NCI-H1417 treated with DMSO at 0.1 percent for 48 hours (cell line): ENCODE data around the gene LRRC8C.

Source experiments
- DNase-seq: peaks from one replicate; lab custom pipeline; 2025; lab: John Stamatoyannopoulos, UW

Gene LRRC8C

GRCh38 chr1:89671775-89672488 is 39.0 kb downstream of the LRRC8C start:
- DNase-seq = no peak

- DNase-seq = no peak
Observed at GRCh38 chr1:89672489-89673183, 39.7 kb downstream of the LRRC8C start.

GRCh38 chr1:89673251-89673650 is 40.3 kb downstream of the LRRC8C start:
- no peak for DNase-seq

DNA sequence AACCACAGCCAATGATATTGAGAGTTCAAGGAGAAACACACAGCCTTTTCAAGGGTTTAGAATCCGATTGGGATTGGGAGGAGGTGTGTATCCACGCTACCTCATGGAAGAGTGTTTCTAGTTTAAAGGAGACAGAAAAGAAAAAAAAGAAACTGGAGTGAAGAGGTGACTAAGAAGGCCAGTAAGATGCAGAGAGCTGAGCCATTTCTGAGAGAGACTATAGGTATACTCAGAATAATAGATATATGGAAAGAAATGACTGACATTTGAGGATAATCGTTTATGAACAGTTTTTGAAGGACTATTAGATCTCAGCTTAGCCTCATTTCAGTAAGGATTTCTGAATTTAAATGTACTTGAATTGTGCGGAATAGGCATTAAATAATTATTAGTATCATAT is 42.8 kb downstream of the LRRC8C start:
- DNase-seq = no peak

DNA sequence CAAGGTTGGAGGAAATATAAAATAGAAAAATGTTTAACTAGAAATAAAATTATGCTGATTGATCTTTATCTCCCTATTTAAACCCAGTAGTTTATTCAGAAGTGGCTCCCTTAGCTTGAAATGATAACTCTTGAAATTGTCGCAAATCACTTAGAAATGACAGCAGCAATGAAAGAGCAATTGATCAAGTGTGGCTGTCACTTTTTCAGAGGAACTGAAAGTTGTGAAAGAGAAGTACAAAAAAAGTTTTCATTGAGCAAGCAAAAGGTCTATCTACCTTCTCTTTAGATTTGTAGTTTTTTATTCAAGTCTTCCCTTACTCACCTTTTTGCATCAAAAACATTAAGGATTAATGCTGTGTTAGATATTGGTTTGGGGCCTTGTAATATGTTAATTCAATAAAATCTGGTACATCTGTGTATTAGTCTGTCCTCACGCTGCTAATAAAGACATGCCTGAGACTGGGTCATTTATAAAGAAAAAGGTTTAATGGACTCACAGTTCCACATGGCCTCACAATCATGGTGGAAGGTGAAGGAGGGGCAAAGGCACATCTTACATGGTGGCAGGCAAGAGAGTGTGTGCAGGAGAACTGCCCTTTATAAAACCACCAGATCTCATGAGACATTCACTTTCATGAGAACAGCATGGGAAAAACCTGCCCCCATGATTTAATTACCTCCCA is 48.3 kb downstream of the LRRC8C start:
- DNase-seq = no peak

DNA sequence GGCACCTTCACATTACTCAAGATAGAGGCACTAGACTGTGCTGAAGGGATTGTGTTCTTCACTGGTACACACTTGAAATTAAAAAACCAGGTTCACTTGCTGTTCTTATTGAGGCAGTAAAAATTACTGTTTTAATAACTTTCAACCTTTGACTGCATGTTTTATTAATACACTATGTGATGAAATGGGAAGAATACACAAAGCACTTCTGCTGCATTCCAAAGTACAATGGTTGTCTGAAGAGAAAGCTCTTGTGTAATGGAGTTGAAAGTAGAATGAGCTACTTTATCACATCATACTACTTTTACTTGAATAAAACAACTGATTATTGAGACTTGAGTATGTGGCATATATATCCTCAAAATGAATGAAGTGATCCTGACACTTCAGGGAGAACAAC is 49.7 kb downstream of the LRRC8C start:
- DNase-seq = no peak

DNA sequence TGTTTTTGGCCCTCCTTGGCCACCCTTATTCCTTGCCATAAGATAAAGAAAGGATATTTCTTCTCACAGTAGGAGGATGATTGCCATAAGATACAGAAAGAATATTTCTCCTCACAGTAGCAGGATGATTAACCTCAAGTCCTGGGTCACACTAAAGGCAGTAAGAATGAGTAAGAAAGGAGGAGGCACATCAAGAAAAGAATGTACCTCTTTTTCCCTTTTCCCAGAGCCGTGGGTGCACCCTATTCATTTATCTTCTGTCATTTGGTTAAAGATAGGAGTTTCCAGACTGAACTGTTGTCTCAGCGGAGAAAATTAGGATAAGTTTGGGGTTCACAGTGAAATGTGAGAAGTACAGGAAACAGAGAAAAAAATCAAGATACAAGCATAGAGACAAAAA is 52.5 kb downstream of the LRRC8C start:
- no peak for DNase-seq

- no peak for DNase-seq
Observed at GRCh38 chr1:89686520-89686919, 53.6 kb downstream of the LRRC8C start.

- DNase-seq = no peak
Observed at GRCh38 chr1:89687254-89687653, 54.3 kb downstream of the LRRC8C start.

- no peak for DNase-seq
Observed at GRCh38 chr1:89688607-89689006, 55.7 kb downstream of the LRRC8C start.

DNA sequence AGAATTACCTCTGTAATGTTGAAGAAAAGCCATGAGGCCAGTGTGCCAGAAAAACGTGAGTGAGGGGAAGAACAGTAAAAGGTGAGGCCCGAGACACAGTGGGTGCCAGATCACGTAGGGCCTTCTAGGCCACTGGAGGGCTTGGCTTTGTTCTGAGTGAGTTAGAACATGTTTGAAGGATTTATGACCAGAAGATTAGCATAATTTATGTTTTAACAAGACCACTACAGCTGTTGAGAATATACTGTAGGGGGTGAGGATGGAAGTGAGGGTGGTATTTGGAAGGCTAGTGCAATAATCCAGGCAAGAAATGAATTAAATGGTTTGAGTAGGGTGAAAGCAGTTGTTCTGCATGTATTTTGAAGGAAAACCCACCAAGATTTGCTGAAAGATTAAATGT is 56.3 kb downstream of the LRRC8C start:
- no peak for DNase-seq

GRCh38 chr1:89690595-89690994 is 57.7 kb downstream of the LRRC8C start:
- DNase-seq = no peak

DNA sequence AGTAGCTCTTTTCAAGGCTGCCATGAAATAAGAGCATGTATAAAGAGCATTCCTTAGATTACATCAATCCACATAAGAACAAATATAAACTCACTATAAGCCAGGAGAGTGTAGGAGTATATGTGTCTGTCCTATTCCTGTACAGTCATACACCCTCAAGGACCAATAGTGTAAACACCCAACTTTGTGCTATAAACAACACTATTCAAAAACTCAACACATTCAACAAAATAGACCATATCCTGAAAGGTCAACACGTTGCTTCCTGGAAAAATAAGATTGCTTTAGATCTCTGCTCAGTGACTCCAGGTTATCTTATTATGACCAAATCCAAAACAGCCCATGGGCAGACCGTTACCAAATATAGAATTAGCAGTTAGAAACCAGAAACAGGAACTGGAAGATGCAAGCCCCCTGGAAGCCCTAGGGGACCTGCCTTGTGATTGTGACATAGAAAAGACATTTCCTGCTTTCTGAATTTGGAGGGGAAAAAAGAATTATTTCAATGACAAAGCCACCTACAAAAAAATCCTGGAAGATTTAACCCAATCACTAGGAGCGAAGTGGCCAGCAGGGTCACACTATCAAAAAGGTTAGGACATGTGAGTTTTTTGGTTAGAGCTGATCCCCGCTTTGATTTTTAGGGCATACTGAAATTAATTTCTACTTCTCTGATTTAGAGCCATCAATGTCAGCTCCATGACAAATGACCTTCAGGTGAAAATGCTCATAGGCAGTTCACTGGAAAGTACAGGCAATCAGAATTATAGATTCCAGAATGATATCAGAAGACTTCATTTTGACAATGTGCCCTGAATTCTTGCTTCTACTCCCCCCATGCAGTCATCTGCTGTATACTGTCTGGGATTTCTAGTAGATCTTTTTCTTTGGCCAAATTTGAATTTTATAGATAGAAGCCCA is 59.9 kb downstream of the LRRC8C start:
- no peak for DNase-seq

- DNase-seq = no peak
Observed at GRCh38 chr1:89695847-89696246, 62.9 kb downstream of the LRRC8C start.

GRCh38 chr1:89697383-89697782 is 64.5 kb downstream of the LRRC8C start:
- no peak for DNase-seq

- no peak for DNase-seq
Observed at GRCh38 chr1:89698020-89698560, 65.2 kb downstream of the LRRC8C start.

DNA sequence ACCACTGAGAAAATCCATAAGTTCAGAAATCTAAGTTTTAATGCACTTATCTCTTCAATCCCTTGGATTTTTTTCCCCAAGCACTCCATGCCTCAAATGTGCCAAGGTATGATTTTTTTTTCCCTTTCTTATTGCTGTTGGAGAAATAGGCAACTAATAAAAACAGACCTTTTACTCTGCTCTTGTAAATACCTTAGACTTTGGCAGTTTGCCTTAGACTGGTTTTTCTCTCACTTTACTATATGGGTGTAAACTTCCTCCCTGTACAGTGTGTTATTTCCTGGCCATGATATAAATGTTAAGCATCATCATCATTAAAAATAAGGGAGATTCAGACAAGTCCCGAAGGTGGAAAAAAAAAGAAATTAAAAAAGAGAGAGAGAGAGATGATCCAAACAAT is 65.7 kb downstream of the LRRC8C start:
- DNase-seq = no peak

DNA sequence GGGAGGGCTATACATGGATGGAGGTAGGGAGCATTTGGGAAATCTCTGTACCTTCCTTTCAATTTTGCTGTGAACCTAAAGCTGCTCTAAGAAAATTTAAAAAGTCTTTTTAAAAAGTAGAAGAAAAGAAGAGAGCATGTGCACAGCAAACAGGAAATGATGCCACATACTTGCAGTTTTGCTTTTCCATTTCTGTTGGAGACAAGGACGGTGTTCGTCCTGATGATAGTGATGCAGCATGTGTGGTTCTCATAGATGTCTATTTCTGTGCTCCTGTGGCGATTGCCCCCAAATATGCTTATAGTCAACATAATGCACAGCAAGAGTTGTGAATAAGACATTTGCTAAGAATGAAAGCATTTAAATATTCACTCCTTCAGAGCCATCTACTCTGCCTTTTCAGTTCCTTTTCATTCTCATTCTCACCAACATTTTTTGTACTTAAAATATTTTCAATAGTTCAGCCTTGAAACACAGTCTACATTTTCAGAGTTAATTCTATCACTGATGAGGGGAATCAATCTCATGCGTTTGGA is 66.6 kb downstream of the LRRC8C start:
- no peak for DNase-seq

GRCh38 chr1:89701746-89702241 is 68.9 kb downstream of the LRRC8C start:
- no peak for DNase-seq

DNA sequence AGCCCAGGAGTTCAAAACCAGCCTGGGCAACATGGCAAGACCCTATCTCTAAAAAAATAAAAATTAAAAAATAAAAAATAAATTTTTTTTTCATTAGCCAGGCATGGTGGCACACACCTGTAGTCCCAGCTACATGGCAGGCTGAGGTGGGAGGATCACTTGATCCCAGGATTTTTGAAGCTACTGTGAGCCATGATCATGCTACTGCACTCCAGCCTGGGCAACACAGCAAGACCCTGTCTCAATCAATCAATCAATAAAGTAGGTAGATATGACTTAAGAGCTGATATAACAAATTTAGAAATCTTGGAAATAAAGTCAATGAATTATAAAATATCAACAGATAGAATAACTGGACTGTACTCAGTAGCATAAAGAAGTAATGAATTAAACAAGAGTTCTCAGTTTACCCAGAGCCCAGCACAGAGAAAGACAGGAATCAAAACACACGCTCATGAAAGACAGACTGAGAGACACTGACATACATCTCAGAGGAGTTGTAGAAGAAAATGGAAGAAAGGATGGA is 69.7 kb downstream of the LRRC8C start:
- DNase-seq = no peak

DNA sequence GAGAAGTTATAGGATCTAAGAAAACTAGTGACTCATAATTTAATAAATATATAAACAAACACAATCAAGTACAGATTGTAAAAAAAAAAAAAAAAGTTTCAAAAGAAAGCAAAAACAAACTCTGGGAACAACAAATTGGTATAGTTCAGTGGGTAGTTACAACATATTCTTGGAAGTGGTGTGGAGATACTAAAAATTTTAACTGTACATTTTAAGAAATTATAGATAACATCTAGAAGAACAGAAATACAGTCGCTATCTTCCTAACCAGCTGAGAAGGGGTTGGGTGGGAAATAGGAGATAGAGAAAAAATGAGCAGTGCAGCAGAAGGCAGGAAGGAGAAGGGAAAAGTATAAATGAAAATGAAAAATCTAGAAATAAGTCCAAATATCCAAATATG is 70.5 kb downstream of the LRRC8C start:
- DNase-seq = no peak
